IPS-NIHi11 (cell line): Measurements from ENCODE around the gene DCLK3.
A peak's percentile ranks its signal among the peaks of the same experiment; 100 is the strongest.

ENCODE experiments used
- DNase-seq: peaks from one replicate; pipeline ENCODE4 v3.0.0; 2012; ENCODE audit warnings: mixed read lengths, low spot score

Gene DCLK3

GRCh38 chr3:36763850-36764703 lies at the start of gene DCLK3:
Gene DCLK3, minus strand, starts transcription at chr3:36764553. Its CDS starts 290 bp downstream, at chr3:36764263.
- peak; percentile 71 for DNase-seq

GRCh38 chr3:36813305-36813704 lies 49.0 kb upstream of the DCLK3 start:
- DNase-seq, result no peak

- no peak for DNase-seq
Observed at GRCh38 chr3:36812240-36812639, 47.9 kb upstream of the DCLK3 start.

- no peak for DNase-seq
Observed at GRCh38 chr3:36811768-36812167, 47.4 kb upstream of the DCLK3 start.

- DNase-seq, result peak; percentile 27
Observed at GRCh38 chr3:36804295-36805055, 40.1 kb upstream of the DCLK3 start.

- DNase-seq, result no peak
Observed at GRCh38 chr3:36803091-36803791, 38.9 kb upstream of the DCLK3 start.

- DNase-seq, result peak; percentile 14
Observed at GRCh38 chr3:36800533-36801116, 36.3 kb upstream of the DCLK3 start.

- no peak for DNase-seq
Observed at GRCh38 chr3:36796881-36797280, 32.5 kb upstream of the DCLK3 start.

GRCh38 chr3:36796161-36796560 lies 31.8 kb upstream of the DCLK3 start:
- no peak for DNase-seq

- no peak for DNase-seq
Observed at GRCh38 chr3:36795622-36796021, 31.3 kb upstream of the DCLK3 start.

- peak; percentile 65 for DNase-seq
Observed at GRCh38 chr3:36792342-36792741, 28.0 kb upstream of the DCLK3 start.

- DNase-seq, result no peak
Observed at GRCh38 chr3:36790765-36791164, 26.4 kb upstream of the DCLK3 start.

GRCh38 chr3:36786921-36787890 lies 22.9 kb upstream of the DCLK3 start:
- no peak for DNase-seq

GRCh38 chr3:36784138-36784635 lies 19.8 kb upstream of the DCLK3 start:
- no peak for DNase-seq

- DNase-seq, result no peak
Observed at GRCh38 chr3:36777424-36778218, 13.3 kb upstream of the DCLK3 start.

GRCh38 chr3:36776436-36776835 lies 12.1 kb upstream of the DCLK3 start:
- no peak for DNase-seq

- DNase-seq, result no peak
Observed at GRCh38 chr3:36774052-36774451, 9.7 kb upstream of the DCLK3 start.

GRCh38 chr3:36771931-36772330 lies 7.6 kb upstream of the DCLK3 start:
- no peak for DNase-seq

- DNase-seq, result no peak
Observed at GRCh38 chr3:36769926-36770325, 5.6 kb upstream of the DCLK3 start.

- no peak for DNase-seq
Observed at GRCh38 chr3:36765104-36765503, 751 bp upstream of the DCLK3 start.
